GM19455 (cell line): ENCODE data around the gene LCLAT1.
"Not testable (repeated sequence)": the region's sequence is repeated elsewhere in the genome, so short reads cannot be mapped to it uniquely, and the experiment has no call there.

Experiments used
- ATAC-seq: cut with Tn5 transposase; IDR thresholded peaks from one replicate; pipeline ENCODE4 v1.9.1; 2021; ENCODE audit not compliant: unreplicated experiment

The LCLAT1 gene

DNA sequence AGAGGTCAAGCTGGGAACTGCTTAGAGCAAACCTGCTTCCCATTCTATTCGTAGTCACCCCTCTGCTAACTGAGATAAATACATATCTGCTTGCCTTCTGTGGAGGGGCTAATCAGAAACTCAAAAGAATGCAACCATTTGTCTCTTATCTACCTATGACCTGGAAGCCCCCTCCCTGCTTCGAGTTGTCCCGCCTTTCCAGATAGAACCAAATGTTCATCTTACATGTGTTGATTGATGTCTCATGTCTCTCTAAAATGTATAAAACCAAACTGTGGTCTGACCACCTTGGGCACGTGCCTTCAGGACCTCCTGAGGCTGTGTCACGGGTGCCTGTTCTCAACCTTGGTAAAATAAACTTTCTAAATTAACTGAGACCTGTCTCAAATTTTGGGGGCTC, 66.6 kb downstream of the LCLAT1 start:
- not testable (repeated sequence) for ATAC-seq

DNA sequence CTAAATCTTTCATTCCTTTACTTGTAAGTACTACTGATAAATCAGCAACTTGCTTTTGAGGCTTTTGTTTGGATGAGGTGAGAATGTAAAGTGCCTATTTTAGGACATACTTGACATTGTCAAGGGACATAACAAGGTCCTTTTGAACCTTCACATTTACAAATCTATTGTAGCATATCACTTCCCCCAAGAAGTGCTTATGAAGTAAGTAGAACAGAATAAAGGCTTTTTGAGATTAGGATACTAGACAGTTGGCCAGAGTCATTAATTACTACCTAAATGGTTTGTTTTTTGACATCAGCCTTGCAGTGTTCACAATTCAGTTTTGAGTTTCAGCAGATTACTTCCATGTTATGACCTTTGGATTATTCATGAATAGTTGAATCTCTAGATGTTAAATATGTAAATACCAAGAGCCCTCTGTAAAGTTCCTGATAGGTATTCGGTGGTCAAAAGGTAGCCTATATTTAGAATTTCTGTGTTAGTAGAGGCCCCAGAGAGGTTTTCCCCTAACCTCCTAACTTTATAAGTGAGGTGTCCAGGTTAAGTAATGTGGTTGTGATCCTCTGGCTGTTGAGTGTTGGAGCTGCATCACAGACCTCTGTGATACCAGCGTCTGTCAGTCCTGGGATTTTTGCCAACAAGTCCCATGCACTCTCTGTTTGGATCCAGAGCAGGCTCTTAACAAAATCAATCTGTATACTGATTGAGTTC, 67.2 kb downstream of the LCLAT1 start:
- no peak for ATAC-seq

DNA sequence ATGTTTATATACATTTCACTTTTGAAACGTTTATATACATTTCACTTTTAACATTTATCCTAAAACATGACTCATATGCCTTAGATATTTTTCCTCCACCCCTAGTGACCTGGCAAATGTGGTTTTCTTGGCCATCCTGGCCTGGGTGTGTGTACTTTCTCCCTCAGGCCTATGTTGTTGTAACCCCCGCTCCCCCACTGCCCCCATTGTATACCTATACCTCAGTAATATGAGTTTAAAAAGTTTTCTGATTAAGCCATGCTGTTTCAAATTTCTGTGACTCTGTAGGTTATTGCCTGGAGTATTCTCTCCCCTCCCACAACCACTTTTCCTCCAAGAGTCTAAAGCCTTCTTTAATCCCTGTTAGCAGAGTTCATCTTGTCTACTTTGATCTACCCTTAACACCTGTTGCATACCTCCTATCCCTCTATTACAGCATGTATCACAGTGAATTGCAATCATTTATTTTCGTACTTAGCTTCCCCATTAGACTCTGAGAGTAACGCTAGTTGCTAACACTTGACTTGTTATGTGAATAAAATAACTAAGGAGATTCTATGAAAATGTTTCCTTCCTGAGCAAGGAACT, 67.9 kb downstream of the LCLAT1 start:
- no peak for ATAC-seq

DNA sequence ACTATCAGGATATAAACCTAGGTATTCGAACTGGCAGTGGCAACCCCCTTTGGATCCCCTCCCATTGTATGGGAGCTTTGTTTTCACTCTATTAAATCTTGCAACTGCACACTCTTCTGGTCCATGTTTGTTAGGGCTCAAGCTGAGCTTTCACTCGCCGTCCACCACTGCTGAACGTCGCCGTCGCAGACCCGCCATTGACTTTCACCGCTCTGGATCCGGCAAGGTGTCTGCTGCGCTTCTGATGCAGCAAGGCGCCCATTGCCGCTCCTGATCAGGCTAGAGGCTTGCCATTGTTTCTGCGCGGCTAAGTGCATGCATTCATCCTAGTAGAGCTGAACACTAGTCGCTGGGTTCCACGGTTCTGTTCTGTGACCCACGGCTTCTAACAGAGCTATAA, 69.1 kb downstream of the LCLAT1 start:
- ATAC-seq = no peak

DNA sequence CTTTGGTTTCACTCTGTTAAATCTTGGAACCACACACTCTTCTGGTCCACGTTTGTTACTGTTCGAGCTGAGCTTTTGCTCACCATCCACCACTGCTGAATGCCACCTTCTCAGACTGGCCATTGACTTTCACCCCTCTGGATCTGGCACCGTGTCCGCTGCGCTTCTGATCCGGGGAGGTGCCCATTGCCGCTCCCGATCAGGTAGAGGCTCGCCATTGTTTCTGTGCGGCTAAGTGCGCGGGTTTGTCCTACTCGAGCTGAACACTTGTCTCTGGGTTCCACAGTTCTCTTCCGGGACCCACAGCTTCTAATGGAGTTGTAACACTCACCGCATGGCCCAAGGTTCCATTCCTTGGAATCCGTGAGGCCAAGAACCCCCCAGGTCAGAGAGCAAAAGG, 72.8 kb downstream of the LCLAT1 start:
- no peak for ATAC-seq

DNA sequence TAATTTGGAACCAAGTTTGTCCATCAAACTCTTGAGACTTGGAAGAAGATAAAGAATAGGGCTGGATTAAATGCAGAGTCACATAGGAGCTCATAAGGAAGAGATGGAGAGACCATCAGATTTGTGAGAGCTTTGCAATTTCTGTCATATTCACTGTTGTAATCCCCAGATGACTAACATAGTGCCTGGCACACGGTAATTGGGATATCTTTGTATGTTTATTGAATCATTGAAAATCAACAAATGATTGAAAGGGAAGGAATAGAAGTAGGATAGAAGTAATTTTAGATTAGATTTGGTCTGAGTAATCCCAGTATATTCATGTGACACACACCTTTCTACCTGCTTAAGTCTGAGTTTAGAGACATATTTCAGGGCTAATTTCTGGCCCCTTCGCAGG, 75.4 kb downstream of the LCLAT1 start:
- ATAC-seq = no peak

- no peak for ATAC-seq
Measured at GRCh38 chr2:30527411-30527810, 80.4 kb downstream of the LCLAT1 start.

DNA sequence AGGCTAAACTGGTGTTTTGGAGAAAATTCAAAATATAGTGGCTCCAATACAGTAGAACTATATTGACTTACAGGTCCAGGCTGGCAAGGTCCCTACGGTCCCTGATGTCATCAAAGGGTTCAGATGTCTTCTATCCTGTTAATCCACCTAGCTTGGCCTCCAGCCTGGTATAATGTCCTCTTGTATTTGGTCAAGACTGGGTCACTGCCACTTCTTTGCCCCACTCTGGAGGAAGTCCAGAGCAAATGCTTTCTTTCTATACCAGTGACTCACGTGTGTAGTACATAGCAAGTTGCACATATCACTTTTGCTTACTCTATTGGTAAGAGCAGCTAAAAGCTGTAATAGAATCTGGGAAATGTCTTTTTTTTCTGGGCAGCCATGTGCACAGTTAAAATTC, 80.8 kb downstream of the LCLAT1 start:
- no peak for ATAC-seq

DNA sequence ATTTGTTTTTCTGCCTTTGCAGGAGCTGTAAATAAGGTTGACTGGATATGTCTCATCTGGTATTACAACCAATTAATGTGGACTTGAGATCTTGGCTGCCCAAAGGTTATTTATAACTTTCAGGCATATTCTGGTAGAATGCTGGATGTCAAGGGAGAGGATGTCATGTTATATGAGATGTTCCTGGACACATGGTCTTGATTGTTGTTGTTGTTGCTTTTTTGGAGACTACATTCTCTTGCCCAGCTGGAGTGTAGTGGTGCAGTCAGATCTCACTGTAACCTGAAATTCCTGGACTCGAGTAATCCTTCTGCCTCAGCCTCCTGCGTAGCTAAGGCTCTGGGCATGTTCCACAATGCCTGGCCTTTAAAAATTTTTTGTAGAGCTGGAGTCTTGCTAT, 83.3 kb downstream of the LCLAT1 start:
- ATAC-seq = no peak

GRCh38 chr2:30541680-30542079, 94.6 kb downstream of the LCLAT1 start:
- no peak for ATAC-seq

- no peak for ATAC-seq
Measured at GRCh38 chr2:30545875-30546274, 98.8 kb downstream of the LCLAT1 start.

GRCh38 chr2:30548386-30548785, 101.3 kb downstream of the LCLAT1 start:
- no peak for ATAC-seq

DNA sequence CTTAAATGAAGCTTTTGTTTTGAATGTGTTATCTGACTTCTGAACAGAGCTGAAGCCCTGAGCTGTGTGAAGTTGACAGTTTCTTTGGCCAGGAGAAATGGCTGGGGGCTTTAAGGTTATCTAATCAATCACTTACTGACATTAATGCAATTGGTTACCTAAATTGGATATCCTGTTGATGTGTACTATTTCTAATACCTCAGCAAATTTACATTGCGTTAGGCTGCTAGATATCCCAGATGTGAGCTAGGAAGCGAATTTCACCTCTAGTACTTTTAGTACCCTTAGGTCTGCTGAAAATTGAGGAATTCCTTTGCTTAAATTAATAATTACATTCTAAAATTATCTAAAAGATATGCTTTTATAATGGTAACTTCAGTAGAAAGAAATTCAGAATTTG, 102.0 kb downstream of the LCLAT1 start:
- no peak for ATAC-seq

- no peak for ATAC-seq
Measured at GRCh38 chr2:30559544-30560275, 112.7 kb downstream of the LCLAT1 start.

GRCh38 chr2:30561349-30561748, 114.3 kb downstream of the LCLAT1 start:
- no peak for ATAC-seq

- no peak for ATAC-seq
Measured at GRCh38 chr2:30565851-30566358, 118.9 kb downstream of the LCLAT1 start.

- no peak for ATAC-seq
Measured at GRCh38 chr2:30566631-30567030, 119.6 kb downstream of the LCLAT1 start.

DNA sequence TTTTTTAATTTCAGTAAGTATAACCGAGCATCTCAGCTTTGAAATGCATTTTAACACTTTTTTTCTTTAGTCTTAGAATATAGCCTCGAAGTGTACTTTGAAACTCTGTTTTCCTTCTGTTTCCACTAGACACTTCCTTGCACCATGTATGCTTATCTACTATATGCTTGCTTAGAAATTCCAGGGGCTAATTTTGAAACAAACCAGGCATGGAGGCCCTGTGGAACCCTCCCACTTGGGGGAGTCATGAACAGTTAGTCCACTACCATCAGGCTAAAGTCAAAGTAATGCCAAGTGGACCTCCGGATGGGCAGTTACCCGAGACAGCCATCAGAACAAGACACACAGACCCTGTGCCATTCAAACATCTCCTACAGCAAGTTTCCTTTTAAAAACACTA, 120.3 kb downstream of the LCLAT1 start:
- no peak for ATAC-seq

GRCh38 chr2:30569946-30570345, 122.9 kb downstream of the LCLAT1 start:
- ATAC-seq = no peak

DNA sequence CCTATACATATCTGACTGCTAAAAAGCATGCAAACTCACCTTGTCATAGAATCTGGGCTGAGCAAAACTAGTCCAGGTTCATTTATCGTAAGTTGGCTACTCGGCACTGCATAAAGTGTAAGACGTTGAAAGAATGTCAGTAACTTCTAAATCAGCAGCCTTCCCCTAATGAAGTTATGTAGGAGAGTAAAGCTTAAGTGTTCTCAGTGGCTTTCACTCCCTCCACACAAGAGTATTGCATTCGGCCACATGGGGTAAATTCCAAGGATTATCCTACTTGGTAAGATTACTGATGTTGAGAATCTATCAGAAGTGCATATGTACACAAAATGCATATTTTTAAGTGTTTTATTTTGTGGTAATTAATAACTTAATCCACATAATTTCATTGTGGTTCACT, 130.1 kb downstream of the LCLAT1 start:
- no peak for ATAC-seq

DNA sequence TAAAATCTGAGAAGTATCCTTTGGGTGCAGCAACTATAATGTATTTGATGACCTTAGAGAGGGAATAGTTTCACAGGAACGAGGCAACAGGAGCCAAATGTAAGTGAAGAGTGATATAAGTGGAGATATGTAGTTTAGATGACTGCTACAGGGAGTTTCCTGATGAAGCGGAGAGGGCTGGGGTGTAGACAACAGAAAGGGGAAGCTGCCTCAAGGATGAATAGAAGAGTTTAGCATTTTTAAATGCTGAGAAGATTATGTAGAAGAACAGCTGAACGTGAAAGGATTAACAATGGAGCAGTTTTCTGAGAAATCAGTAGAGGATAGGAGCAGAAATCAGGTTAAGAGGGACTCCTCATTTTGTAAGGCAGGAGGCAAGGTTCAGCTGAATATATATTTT, 133.3 kb downstream of the LCLAT1 start:
- no peak for ATAC-seq

- no peak for ATAC-seq
Measured at GRCh38 chr2:30582521-30582920, 135.5 kb downstream of the LCLAT1 start.
